PC-9 (cell line): Measurements from ENCODE around the gene BAX. TPM values are rescaled to one million over a fixed set of nuclear protein-coding genes. Genes with fewer than 3 reads are reported as not detected.

Source experiments
- BruUV-seq: library from RNA; stranded (reverse); fragments of 400-500 nt; replicated peaks from 2 replicates; lab custom pipeline; 2021; lab: Mats Ljungman, UMichigan
- CTCF ChIA-PET: fragments of 300-600 bp; sonication (Branson Sonifier 250); formaldehyde crosslinking; loops from one replicate; lab custom pipeline; 2022; ENCODE audit warnings: antibody characterized with exemption; lab: Charles Lee
- POLR2A ChIA-PET: fragments of 300-600 bp; sonication (Branson Sonifier 250); formaldehyde crosslinking; loops from one replicate; lab custom pipeline; 2022; ENCODE audit warnings: antibody characterized with exemption; ENCODE audit not compliant: unreplicated experiment; lab: Charles Lee
- DNase-seq, 2 experiments: peaks; one replicate each; pipeline versions ENCODE4 v3.0.0 to v3.0.0-alpha.2; 2015 to 2022; ENCODE audit warnings: mixed read lengths in 1 of 2
- H2AFZ ChIP-seq: fragments of 200-600 bp; sonication (generic); 2 replicates; pipeline ENCODE4 v1.8.1; 2017; ENCODE audit warnings: antibody characterized with exemption
- H3F3A ChIP-seq: fragments of 200-600 bp; sonication (generic); 2 replicates; pipeline ENCODE4 v1.8.1; 2017; ENCODE audit warnings: antibody characterized with exemption, mild to moderate bottlenecking, low read depth; ENCODE audit not compliant: insufficient read depth
- H3K27ac ChIP-seq: fragments of 200-600 bp; sonication (generic); 2 replicates; pipeline ENCODE4 v1.6.1; 2016; ENCODE audit warnings: mixed run types
- H3K27me3 ChIP-seq: fragments of 200-600 bp; sonication (generic); 2 replicates; pipeline ENCODE4 v1.6.1; 2016; ENCODE audit warnings: low read depth, mixed run types; ENCODE audit not compliant: insufficient read depth
- H3K36me3 ChIP-seq: fragments of 200-600 bp; sonication (generic); 2 replicates; pipeline ENCODE4 v1.6.1; 2016; ENCODE audit warnings: low read depth, mixed run types
- H3K4me1 ChIP-seq: fragments of 200-600 bp; sonication (generic); replicated peaks from 2 replicates; pipeline ENCODE4 v1.6.1; 2016; ENCODE audit warnings: mixed run types; ENCODE audit not compliant: insufficient read depth
- H3K4me2 ChIP-seq: fragments of 200-600 bp; sonication (generic); 2 replicates; pipeline ENCODE4 v1.6.1; 2017; ENCODE audit warnings: mixed run types
- H3K4me3 ChIP-seq: fragments of 200-600 bp; sonication (generic); 2 replicates; pipeline ENCODE4 v1.6.1; 2016; ENCODE audit warnings: mixed run types
- H3K79me2 ChIP-seq: fragments of 200-600 bp; sonication (generic); 2 replicates; pipeline ENCODE4 v1.6.1; 2017; ENCODE audit warnings: low read depth, mixed run types
- H3K9me2 ChIP-seq: fragments of 200-600 bp; sonication (generic); 2 replicates; pipeline ENCODE4 v1.8.1; 2017; ENCODE audit warnings: mild to moderate bottlenecking; ENCODE audit not compliant: insufficient read depth
- H3K9me3 ChIP-seq: fragments of 200-600 bp; sonication (generic); 2 replicates; pipeline ENCODE4 v1.8.1; 2016; ENCODE audit warnings: low read depth; ENCODE audit not compliant: insufficient read depth
- H4K20me1 ChIP-seq: fragments of 200-600 bp; sonication (generic); 2 replicates; pipeline ENCODE4 v1.8.1; 2017; ENCODE audit not compliant: insufficient read depth
- CTCF ChIP-seq: fragments of 200-600 bp; sonication (generic); conservative IDR thresholded peaks from 2 replicates; pipeline ENCODE4 v1.6.1; 2017; ENCODE audit warnings: mixed run types, antibody characterized with exemption, mild to moderate bottlenecking, moderate library complexity
- EZH2 ChIP-seq: fragments of 200-600 bp; sonication (generic); IDR thresholded peaks from 2 replicates; pipeline ENCODE4 v1.8.0; 2017; ENCODE audit warnings: antibody characterized with exemption, low read depth
- intact Hi-C: fragments of 100-400 bp; cut with micrococcal nuclease; formaldehyde crosslinking; loops from one replicate; pipeline ENCODE4 v1.10.0; 2022; ENCODE audit not compliant: unreplicated experiment
- total RNA-seq: library from RNA; stranded (reverse); gene quantifications from 2 replicates; pipeline ENCODE4 v1.2.3, GENCODE V29; 2021

The BAX gene
- total RNA-seq, 1 experiment from 2014 or later = 140 TPM

- Histone ChIP-seq H3K4me2 (peak overlapping the region; percentile 84), H3K4me3 (peak overlapping the region; percentile 84), H3K9me3 (no peaks in the 10 kb centered on the region), H3K4me1 (peaks cover 33% of the 10 kb centered on the region), H3K79me2 (peaks cover 33% of the 10 kb centered on the region), H3F3A (peaks cover 76% of the 10 kb centered on the region), H4K20me1 (peaks cover 22% of the 10 kb centered on the region), H3K27ac (peak overlapping the region; percentile 59), H3K36me3 (peaks cover 18% of the 10 kb centered on the region), H3K27me3 (no peaks in the 10 kb centered on the region), H3K9me2 (no peaks in the 10 kb centered on the region), H2AFZ (no peak overlapping the region)
- POLR2A ChIA-PET = interaction anchor here (0.5 to 1.0 kb wide), 3 partner anchors 27 to 168 kb away, joined by 3 to 16 read pairs (median 5); partner anchors contain the start of genes HSD17B14 and RUVBL2
- CTCF ChIA-PET = no interaction called here
- BruUV-seq = no TSS peak
- DNase-seq = peak in 1 of 2 experiments; percentile 44
- intact Hi-C loops = loop anchor here (5.0 to 10.0 kb wide), 2 partner anchors 319 to 482 kb away; partner anchors contain the start of gene CA11
- TF ChIP-seq EZH2 = no peak
- TF ChIP-seq CTCF = no peak
These were observed 12.1 kb downstream of the BAX start for GRCh38 chr19:48966541-48967345.

GRCh38 chr19:48967346-48968178 is 12.9 kb downstream of the BAX start:
- Histone ChIP-seq H3K4me2 (peak overlapping the region; percentile 84), H3K79me2 (peaks cover 33% of the 10 kb centered on the region), H3K4me3 (peak overlapping the region; percentile 84; the same call in 1 of the 2 replicates), H3K27me3 (no peaks in the 10 kb centered on the region), H3K4me1 (peaks cover 28% of the 10 kb centered on the region), H3K9me2 (no peaks in the 10 kb centered on the region), H3K9me3 (no peaks in the 10 kb centered on the region), H3K27ac (peak overlapping the region; percentile 37), H3F3A (peaks cover 69% of the 10 kb centered on the region), H4K20me1 (peaks cover 22% of the 10 kb centered on the region), H3K36me3 (peaks cover 18% of the 10 kb centered on the region), H2AFZ (no peak overlapping the region)
- no peak for TF ChIP-seq EZH2
- no peak for TF ChIP-seq CTCF
- BruUV-seq = no TSS peak
- intact Hi-C loops = loop anchor here (5.0 to 10.0 kb wide), 2 partner anchors 320 to 483 kb away; partner anchors contain the start of gene CA11
- CTCF ChIA-PET = no interaction called here
- peak in 1 of 2 experiments; percentile 38 for DNase-seq
- POLR2A ChIA-PET = interaction anchor here (0.5 to 1.0 kb wide), 10 partner anchors 12 to 317 kb away, joined by 3 to 17 read pairs (median 4); partner anchors contain the start of genes GYS1, HSD17B14 and RUVBL2

- TF ChIP-seq EZH2 = no peak
- TF ChIP-seq CTCF = no peak
- Histone ChIP-seq H4K20me1 (peaks cover 22% of the 10 kb centered on the region), H3K9me2 (no peaks in the 10 kb centered on the region), H3F3A (peaks cover 67% of the 10 kb centered on the region), H3K9me3 (no peaks in the 10 kb centered on the region), H3K27ac (peak overlapping the region; percentile 37; the same call in 1 of the 2 replicates), H3K4me2 (peak overlapping the region; percentile 84; the same call in 1 of the 2 replicates), H3K4me3 (no peak overlapping the region), H2AFZ (no peak overlapping the region), H3K27me3 (no peaks in the 10 kb centered on the region), H3K36me3 (peaks cover 18% of the 10 kb centered on the region), H3K79me2 (peaks cover 33% of the 10 kb centered on the region), H3K4me1 (peaks cover 27% of the 10 kb centered on the region)
- no peak for DNase-seq
- POLR2A ChIA-PET = interaction anchor here (0.6 to 1.0 kb wide), 5 partner anchors 11 to 81 kb away, joined by 3 to 5 read pairs (median 3); partner anchors contain the start of gene RUVBL2
- intact Hi-C loops = loop anchor here (5.0 to 10.0 kb wide), 2 partner anchors 321 to 483 kb away; partner anchors contain the start of gene CA11
- BruUV-seq = no TSS peak
- CTCF ChIA-PET = no interaction called here
These were observed 13.5 kb downstream of the BAX start for GRCh38 chr19:48968179-48968661.
